ENCODE measurements around the gene PRSS56. TPM values are rescaled to one million over a fixed set of nuclear protein-coding genes. Genes with fewer than 3 reads are reported as not detected.

Gene PRSS56
- polyA plus RNA-seq, 1 experiment, result not detected

DNA sequence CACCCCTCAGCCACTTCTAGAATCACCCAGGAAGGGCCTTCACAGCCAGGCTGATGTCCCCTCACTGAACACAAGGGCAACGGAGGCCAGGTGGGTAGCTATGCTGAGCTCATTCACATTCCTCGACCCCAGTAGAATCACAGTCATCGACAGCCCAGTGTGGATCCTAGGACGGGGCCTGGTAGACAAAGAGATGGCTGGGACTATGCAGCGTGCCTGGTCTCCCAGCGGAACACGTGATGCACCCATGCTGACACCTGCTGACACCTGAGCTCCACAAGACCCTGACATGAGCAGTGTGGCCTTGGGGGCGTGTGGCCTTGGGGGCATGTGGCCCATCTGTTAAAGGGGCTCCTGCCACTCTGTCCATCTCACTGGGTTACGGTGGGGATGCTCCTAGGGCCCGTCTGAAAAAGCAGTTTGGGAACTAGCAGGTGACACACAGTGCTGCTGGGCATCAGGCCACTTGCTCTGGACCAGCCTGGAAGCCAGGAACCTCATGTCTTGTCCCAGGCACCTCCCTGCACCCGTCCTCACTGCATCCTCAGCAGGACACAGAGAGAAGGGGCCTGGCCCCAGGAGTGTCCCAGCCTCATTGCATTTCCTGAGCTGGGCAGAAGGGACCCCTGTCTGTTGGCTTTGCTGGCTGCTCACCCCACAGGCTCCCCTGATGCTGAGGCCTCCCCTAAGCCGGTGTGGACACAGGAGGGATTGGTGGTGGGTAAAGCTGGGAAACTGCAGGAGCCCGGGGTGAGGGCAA, 42.3 kb upstream of the PRSS56 start:
- peaks cover 43% of the 10 kb centered on the region for H3K27me3 ChIP-seq (ENCODE audit: control insufficient read depth, insufficient read depth, low read length)
- no peak overlapping the region for H3K4me3 ChIP-seq (ENCODE audit: low read depth, low read length)
- H3K27ac ChIP-seq (ENCODE audit: low read depth, low read length), result no peak overlapping the region
- H3K9me3 ChIP-seq (ENCODE audit: control insufficient read depth, insufficient read depth, low read length), result no peaks in the 10 kb centered on the region; the same call in 1 of the 2 replicates
- TF ChIP-seq, protein P1, sequence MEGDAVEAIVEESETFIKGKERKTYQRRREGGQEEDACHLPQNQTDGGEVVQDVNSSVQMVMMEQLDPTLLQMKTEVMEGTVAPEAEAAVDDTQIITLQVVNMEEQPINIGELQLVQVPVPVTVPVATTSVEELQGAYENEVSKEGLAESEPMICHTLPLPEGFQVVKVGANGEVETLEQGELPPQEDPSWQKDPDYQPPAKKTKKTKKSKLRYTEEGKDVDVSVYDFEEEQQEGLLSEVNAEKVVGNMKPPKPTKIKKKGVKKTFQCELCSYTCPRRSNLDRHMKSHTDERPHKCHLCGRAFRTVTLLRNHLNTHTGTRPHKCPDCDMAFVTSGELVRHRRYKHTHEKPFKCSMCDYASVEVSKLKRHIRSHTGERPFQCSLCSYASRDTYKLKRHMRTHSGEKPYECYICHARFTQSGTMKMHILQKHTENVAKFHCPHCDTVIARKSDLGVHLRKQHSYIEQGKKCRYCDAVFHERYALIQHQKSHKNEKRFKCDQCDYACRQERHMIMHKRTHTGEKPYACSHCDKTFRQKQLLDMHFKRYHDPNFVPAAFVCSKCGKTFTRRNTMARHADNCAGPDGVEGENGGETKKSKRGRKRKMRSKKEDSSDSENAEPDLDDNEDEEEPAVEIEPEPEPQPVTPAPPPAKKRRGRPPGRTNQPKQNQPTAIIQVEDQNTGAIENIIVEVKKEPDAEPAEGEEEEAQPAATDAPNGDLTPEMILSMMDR (IDR thresholded peaks at IDR 0.05; ENCODE audit: low read depth, low read length), result no peak
- DNase-seq (ENCODE audit: low read depth, low spot score), result no peak
- ChIA-PET CTCF (no interaction called here), POLR2A (interaction anchor here (0.6 kb wide), 1 partner anchor 15 kb away, joined by 3 read pairs; no protein-coding TSS in a partner anchor)

DNA sequence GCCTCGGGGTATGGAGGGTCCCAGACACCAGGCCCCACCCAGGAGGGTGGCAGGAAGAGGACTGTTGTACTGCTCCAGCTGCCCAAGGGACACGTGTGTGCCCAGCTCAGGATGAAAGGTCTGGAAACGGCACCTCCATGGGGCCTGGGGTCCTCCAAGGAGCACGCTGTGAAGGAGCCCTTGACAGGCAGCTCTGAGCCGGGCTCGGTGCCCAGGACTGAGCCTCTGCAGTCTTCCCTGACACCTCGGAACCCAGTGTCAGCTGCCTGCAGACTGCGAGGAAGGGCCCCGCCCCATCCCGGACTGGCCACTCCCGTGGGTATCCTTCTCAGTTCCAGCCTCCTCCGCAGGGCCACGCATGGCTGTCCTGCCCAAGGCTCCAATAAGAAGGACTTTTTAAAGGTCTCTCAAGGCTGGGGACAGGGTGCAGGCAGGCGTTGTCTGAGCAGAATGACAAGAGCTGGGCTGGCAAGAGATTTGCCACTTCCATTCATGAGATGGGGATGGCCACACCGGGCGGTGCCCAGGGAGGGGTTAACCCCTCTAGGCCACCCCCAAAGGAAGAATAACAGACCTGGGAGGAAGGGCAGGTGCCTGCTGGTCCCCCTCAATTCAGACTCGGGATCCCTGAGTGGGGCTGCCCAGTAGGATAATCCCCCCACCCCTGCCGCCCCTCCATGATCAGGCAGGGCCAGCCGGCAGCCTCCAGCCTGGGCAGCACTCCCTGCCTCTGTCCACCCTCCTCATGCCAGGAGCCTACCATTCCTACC, 41.4 kb upstream of the PRSS56 start:
- ChIA-PET CTCF (no interaction called here), POLR2A (interaction anchor here (0.6 kb wide), 1 partner anchor 16 kb away, joined by 3 read pairs; no protein-coding TSS in a partner anchor)
- no peak for DNase-seq (ENCODE audit: low read depth, low spot score)
- Histone ChIP-seq H3K4me3 (ENCODE audit: low read depth, low read length) (no peak overlapping the region), H3K27me3 (ENCODE audit: control insufficient read depth, insufficient read depth, low read length) (peaks cover 38% of the 10 kb centered on the region), H3K9me3 (ENCODE audit: control insufficient read depth, insufficient read depth, low read length) (no peaks in the 10 kb centered on the region; the same call in 1 of the 2 replicates), H3K27ac (ENCODE audit: low read depth, low read length) (no peak overlapping the region)
- TF ChIP-seq, protein P1 (IDR thresholded peaks at IDR 0.05; ENCODE audit: low read depth, low read length), result no peak

DNA sequence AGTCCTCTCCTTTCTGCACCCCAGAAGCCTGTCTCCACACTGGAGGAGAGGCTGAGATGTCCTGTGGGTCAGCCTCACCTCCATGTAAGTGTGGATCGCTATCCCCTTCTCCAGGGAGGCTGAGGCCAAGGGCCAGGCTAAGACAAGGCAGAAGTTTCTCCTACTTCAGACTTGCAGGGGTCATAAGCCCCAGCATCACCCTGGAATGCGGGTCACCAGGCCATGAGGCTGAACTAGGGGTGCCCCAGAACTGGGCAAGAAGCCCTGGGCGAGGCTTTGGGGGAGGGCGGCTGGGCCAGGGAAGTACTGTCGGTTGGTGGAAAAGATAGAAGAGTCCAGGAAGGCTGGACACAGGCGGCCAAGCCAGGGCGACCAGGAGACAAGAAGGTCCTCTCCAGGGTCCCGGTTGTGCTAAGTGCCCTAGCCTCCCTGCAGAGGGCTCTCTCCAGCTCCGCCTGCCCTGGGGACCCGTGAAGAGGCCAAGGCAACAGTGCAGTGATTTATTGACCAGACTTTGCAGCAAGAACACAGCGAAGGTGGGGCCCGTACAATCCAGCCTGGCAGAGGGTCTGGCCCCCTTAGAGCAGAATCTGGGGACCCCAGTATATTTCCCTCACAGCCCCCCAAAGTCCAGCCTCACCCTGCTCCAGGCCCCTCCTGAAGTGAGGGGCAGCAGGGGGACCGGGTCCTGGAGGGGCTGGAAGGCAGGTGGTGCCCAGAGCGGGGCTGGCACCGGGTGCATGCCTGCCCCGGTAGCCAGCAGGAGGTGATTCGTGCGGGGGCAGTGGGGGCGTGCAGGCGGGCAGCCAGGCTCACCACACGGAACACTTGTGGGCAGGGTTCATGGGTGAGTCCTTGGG, 40.6 kb upstream of the PRSS56 start:
- DNase-seq (ENCODE audit: low read depth, low spot score), result no peak
- CTCF ChIA-PET, result no interaction called here
- POLR2A ChIA-PET, result no interaction called here
- Histone ChIP-seq H3K9me3 (ENCODE audit: control insufficient read depth, insufficient read depth, low read length) (no peaks in the 10 kb centered on the region; the same call in 1 of the 2 replicates), H3K4me3 (ENCODE audit: low read depth, low read length) (no peak overlapping the region), H3K27me3 (ENCODE audit: control insufficient read depth, insufficient read depth, low read length) (peaks cover 37% of the 10 kb centered on the region), H3K27ac (ENCODE audit: low read depth, low read length) (no peak overlapping the region)
- TF ChIP-seq, protein P1 (IDR thresholded peaks at IDR 0.05; ENCODE audit: low read depth, low read length), result no peak

DNA sequence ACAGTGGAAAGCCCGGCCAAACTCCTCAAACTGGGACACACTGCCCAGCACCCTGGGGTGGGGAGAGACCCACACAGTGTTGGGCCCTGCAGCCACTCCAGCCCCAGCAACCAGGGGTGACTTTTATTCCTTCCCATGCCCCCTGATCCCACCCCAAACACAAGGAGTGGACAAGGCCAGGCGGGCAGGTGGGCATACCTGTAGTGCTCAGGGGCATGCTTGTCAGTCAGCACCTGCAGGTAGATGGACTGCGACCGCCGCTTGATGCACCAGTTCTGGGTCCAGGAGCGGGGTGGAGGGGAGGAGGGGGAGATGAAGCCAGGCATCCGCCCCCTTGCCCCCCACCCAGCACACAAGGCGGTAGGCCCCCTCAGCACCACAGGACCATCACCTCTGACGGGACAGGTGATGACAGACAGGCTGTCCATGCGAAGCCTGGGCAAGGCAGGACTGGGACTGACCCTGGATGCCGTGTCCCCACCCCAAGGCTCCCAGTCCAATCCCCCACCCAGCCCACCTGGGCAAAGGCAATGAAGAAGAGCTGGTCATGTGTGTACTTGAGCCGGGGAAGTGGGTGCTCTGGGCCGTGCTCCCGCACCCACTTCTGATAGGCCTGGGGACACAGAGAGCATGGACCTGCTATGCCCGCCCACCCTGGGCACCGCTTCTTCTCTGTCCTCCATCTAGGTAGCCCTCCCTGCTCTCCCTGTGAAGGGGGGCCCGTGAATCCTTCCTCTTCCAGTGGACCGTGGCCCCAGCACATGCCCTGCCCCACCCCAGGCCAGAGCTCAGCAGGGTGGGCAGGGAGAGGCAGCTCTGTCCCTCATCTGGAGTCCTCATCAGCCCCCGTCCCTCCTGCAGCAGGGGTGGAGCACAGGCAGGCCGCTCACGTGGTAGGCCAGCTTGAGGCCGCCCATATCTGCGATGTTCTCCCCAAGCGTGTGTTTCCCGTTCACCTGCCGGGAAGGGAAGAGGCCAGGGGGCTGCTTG, 39.7 kb upstream of the PRSS56 start:
- no peak overlapping the region for H3K27ac ChIP-seq (ENCODE audit: low read depth, low read length)
- no peaks in the 10 kb centered on the region; the same call in 1 of the 2 replicates for H3K9me3 ChIP-seq (ENCODE audit: control insufficient read depth, insufficient read depth, low read length)
- H3K27me3 ChIP-seq (ENCODE audit: control insufficient read depth, insufficient read depth, low read length), result peaks cover 40% of the 10 kb centered on the region
- TF ChIP-seq, protein P1 (IDR thresholded peaks at IDR 0.05; ENCODE audit: low read depth, low read length), result no peak
- H3K4me3 ChIP-seq (ENCODE audit: low read depth, low read length), result no peak overlapping the region
- no peak for DNase-seq (ENCODE audit: low read depth, low spot score)
- POLR2A ChIA-PET, result no interaction called here
- CTCF ChIA-PET, result no interaction called here

All from AG04450 (cell line).